Dedifferentiated amniotic fluid mesenchymal stem cell (primary cell): ENCODE results near the gene ALLC.
"Not testable (repeated sequence)": the region's sequence is repeated elsewhere in the genome, so short reads cannot be mapped to it uniquely, and the experiment has no call there.

Experiments
- DNase-seq: peaks from one replicate; pipeline ENCODE4 v3.0.0-alpha.2; 2016; ENCODE audit errors: extremely low spot score

Gene ALLC

DNA sequence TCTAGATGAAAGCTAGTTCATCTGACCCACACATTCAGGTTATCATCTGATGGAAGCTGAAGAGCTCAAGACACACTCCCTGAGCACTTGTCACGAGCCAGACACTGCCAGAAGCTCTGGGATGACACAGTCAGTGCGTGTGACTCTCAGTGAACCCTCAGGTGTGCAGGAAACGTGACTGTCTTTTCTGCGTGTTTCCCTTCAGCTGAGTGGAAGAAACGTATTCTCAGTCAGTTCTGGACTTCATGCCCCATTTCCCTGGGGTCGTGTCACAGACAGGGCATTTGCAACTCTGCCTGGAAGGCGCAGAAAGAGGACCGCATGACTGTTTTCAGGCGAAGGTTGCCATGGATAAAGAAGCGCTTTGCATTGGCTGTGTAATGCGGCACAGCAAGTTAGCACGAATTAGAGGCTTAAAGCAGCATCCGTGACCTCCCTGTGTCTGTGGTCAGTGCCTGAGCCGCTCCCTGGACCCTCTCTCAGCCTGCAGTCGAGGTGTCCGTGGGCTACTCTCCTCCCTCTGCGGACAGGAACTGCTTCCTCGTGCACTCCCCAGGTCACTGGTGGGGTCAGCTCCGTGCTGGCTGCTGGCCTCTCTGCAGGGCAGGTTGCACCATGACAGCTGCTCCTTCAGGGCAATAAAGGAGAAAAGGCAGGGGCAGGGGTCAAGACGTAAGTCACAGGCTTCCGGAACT is 3.3 kb upstream of the ALLC start:
- DNase-seq, result no peak

DNA sequence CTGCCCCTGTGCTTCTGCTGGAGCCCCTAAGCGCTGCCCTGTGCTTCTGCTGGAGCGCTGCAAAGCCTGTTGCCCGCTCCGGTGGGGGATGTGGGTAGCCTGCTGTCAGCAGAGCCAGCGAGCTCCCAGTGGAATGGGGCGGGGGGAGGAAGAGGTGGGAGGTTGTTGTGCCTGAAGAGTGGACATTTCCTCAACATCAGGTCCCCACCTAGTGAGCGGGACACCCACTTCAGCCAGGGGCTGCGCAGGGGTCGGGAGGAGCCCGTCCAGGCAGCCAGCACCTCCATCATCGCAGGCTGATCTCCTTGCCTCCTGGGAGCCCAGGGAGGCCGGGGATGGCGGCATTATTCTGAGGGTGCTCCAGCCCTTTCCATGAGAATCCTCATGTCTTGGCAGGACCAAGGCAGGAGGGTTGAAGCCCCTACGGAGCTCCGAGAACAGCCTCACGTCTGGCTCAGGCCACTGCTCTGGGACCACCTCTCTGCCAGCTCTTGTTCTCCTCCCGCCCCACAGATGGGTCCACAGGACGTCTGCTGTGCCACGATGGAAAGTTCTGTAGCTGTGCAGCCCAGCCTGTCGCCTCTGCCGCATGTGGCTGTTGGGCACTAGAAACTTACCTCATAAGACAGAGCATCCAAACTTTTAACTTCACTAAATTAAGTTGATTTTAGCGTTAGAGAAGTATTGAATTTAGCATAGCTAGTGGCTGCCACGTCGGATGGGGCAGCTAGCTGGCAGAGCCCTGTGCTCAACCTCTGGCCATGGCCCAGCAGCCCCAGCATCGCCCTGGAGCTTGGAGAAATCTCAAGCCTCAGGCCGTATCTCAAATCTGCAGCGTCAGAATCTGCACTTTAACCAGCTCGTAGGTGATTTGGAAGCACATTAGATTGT is 1.9 kb upstream of the ALLC start:
- no peak for DNase-seq

DNA sequence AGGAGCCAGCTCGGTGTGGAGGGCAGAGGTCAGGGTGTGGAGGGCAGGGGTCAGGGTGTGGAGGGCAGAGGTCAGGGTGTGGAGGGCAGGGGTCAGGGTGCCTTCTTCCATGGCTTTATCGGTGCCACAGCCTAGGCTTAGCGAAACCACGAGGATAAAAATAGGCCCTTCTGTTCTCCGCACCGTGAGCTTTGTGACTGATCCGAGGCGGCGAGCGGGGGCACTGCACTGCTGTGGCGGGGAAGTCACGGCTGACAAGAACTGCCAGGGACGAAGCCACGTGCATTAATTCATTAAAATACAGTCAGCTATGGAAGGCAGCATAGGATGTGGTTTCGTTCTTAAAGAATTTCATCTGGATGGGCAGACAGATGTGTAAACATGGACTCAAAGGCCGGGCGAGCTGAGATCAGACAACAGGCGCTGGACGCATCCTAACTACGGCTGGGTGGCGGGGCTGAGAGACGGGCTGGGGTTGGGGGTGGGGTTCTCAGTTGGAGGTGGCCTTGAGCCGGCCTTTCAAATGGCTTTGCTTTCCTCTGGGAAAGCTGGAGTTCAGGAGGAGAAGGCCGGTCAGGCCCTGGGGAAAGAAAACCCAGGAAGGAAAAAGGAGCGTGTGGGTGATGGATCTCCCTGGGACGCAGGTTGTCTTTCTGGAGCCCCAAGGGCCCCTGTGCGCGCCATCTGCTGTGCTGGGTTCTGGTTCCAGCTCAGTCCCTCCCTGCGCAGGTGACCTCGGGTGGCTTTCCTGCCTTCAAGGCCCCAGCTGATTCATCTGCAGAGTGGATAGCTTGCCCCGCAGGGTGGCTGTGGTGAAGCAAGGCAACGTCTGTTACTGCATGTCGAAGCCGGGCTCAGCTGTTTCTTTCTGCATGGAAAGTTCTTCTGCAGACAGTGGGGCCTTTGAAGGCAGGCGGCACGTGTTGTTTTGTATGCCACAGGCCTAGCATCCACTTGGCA is 958 bp upstream of the ALLC start:
- no peak for DNase-seq

DNA sequence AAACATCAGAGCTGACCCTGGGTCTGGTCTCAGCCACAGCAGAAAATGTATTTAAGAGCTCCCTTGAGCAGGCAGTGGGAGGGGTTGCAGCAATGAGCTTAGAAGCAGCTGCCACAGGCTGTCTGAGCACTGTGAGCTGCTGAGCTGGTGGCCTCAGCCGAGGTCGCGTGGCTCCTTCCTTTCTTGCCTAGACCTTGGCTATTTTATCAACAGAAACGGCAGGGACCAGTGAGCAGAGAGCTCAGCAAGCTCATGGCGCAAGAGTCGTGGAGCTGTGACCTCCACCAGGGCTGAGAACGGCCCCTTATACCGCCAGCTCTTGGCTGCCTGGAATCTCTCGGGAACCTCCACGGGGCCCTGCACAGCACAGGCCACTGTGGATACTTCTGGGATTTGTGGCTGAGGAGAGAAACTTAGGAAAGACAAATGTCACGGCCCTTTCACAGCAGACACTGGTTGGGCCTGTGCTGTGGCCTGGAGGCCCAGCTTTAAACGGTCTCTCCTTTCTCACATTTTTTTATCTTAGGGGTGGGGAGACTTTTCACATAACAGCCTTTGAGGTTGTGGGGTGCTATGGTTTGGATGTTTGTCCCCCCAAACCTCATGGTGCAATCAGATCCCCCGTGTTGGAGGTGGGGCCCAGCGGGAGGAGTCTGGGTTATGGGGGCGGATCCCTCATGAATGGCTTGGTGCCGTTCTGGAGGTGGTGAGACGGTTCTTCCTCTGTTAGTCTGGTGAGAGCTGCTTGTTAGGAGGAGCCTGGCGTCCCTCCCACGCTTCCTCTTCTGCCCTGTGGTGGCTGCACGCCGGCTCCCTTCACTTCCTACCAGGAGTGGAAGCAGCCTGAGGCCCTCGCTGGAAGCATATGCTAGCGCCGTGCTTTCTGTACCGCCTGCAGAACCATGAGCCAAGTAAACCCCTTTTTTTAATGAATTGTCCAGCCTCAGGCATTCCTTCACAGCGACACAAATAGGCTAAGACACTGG is 1.7 kb downstream of the ALLC start:
- DNase-seq, result no peak

DNA sequence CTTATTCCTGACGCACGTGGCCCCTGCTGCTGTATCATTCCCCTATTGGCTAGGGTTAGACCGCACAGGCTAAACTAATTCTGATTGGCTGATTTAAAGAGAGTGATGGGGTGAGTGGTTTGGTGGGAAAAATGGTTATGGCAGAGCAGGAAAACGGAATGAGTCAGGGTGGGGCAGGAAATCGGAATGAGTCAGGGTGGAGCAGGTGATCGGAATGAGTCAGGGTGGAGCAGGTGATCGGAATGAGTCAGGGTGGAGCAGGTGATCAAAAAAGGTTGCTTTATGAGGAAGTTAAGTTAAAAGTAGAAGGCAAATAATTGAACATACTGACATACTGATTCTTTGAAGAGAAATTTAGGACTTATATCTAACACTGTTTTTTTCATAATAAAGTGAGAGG is 2.6 kb downstream of the ALLC start:
- not testable (repeated sequence) for DNase-seq

DNA sequence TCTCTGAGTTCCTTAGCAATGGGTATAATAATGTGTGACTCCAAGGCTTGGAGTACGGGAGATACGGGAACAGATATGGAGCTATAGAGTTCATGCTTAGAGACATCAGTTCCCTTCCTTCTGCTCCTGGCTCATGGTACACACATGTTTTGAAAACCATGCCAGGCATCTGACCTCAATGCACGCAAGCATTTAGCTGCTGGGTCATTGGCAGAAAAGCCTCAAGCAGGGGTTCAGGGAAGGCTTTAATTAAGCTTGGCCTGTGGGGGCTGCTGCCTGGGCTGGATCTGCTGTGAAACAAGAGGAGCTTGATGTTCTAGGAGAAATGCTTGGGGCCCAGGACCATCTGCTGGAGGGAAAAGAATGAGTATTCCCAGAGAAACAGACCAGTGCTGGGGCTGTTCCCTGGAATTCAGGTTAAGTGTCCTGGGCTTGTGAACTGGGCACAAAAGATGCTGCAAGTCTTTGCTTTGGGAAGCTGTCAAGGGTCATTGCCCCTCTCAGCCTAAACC is 3.2 kb downstream of the ALLC start:
- no peak for DNase-seq

DNA sequence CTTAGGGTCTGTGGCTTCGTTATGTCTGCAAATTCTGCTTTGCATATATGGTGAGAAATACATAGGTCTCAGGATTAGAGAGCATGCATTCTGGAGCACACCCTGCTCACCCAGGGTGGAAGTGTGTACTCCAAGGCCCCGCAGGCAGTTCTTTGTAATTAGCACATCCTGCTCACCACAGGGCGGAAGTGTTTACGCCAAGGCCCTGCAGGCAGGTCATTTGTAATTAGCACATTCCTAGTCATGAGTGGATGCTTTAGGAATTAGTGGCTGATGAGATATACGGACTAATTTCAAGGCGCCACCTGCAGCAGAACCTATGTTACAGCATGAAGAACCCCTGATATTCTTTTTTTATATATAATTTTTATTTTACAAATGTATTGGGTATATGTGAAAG is 4.2 kb downstream of the ALLC start:
- DNase-seq, result no peak

DNA sequence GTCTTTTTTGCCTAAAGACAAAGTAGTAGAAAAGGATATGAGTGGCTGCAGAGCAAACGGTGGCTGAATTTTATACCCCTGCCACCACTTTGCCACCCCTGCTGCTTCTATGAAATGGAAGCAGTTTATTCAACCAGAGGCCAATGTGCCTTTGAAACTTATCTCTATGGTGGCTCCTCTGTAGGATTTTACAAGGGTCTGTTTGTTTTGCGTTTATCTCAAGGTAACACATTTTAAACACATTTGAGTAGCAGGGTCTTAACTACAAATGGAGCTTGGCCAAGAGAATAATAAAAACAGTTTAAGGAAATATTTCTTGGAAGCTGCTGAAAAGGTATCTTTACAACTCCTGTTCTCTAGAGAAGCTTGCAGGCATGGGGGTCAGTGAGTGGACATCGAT is 6.1 kb downstream of the ALLC start:
- DNase-seq, result no peak

DNA sequence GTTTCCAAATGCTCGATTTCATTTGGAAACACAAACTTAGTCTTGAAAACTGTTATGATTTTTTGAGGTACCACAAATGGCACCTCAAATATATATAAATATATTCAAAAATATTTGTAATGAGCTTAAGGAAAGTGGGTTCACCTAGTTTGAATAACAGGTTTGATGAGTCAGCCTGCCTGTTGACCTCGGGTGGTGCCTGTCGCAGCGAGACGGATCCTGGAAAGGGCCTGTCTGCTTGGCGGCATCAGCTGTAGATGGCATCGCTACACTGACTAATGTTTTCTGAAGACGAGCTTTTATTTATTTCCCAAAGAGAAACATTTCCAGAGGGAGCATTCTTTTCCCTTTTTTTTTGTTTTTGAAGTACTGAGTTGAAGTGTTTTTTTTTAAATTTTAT is 6.9 kb downstream of the ALLC start:
- no peak for DNase-seq

DNA sequence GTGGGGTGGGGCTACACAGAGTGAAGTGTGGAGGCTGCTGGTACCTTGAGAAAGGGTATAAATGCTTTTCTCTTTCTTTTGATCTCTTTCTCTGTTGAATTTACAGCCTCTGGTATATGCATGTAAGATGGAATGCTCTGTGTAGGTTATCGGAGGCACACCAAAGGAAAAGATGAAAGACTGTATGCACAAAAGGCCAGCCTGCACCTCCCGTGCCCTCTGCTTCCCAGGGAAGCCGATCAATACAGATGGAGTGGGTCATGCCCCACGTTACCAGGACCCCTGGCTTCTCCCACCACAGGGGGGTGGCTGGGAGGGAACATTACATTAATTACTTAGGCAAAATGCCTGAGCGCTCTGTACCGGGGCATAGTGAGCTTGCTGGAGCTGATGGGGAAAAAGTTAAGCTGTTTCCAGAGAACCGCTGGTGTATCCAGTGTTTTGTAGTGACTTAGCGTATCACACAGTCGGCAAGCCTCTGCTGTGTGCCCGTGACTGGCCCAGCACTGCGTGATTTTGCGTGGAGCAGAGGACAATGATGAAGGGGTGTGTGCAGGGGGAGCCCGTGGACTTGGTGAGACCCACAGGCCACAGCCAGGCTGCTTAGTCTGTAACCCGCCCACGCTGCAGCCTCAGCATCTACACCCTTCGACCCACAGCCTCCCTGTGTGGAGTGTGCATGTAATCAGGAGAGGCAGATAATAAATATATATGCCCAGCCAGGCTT is 8.0 kb downstream of the ALLC start:
- no peak for DNase-seq

DNA sequence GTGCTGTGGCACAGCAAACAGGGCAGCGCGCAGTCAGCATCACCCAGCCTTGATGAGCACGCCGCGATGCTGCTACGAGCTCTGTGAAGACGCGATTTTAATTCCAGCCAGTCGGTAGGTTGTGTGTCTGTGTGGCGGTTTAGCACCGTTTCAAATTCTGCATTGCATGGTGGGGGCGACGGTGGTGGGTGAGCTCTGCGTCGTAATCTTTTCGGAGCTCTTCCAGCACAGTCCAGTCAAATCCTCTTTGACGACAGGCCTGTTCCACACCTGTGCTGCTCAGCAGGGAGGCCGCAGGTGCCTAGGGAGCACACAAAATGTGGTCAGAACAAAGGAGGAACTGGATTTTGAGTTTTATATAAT is 8.6 kb downstream of the ALLC start:
- no peak for DNase-seq

DNA sequence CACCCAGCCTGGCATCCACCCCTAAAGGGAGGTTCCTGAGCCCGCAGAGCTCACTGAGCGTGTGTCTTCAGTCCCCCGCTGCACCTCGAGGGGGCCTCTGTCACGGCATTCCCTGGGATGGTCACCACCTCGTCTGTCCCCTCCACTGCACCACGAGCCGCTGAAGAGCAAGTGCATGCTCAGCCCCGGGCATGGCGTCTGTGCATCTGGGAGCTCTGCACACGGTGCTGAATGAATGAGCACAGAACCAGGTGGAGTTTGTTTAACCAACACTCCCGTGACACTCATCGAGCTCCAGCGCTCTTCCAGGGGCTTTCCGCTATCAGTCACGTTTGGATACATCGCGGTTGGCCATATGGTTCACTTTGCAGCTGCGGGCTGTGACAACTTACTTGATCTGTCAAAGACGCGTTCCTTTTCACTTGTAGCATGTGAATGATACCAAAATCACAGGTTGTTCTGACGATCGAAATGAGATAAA is 9.2 kb downstream of the ALLC start:
- no peak for DNase-seq

DNA sequence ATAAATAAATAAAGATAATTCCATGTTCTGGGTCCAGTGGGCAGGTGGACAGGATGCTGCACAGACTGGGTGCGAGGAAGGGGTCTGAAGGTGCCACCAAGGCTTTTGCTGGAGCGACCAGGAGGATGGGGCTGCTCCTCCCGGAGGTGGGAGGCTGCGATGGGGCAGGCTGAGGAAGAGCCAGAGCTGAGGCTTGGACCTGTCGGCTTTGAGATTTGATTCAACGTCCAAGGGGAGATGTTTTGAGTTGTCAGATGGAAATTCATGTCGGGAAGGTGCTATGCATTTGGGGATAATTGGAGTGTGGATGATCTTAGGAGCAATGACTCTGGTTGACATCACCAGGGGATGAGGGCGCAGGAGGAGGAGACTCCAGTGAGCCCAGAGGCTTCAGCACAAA is 11.7 kb downstream of the ALLC start:
- no peak for DNase-seq

DNA sequence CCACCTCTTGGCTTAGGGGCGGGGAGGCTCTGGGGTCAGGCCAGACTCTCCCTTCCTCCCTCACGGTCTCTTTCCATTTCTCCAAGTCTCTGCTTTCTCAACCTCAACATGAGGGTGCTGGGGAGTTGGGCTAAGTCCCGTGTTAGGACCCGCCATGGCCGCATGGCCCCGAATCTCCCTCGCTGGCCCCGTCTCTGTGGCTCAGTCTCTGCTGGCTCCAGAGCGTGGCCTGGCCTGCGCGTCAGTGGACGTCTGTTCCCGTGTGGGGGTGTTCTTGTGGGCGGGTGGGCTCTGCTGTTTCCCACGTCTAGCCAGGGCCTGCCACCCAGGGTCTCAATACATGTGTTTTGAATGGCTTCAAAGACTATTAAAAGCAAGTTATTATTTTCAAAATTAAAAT is 12.4 kb downstream of the ALLC start:
- no peak for DNase-seq

DNA sequence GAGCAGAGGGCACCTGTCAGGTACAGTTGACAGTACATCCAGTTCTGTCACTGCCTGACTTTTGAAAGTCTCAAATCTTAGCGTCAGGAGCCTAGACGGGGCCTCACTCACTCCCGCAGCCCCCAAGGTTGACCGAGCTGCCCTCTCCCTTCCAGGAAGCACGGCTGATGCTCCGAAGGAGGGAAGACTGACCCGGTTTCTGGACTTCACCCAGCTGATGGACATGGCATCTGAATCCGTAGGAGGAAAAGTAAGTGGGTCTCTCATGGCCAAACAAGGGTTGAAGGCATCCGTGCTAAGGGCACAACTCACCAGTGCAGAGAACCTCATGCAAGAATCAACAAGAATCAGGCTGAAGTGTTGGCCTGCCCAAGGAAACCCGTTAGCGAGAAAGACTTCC is 12.9 kb downstream of the ALLC start:
- DNase-seq, result no peak

DNA sequence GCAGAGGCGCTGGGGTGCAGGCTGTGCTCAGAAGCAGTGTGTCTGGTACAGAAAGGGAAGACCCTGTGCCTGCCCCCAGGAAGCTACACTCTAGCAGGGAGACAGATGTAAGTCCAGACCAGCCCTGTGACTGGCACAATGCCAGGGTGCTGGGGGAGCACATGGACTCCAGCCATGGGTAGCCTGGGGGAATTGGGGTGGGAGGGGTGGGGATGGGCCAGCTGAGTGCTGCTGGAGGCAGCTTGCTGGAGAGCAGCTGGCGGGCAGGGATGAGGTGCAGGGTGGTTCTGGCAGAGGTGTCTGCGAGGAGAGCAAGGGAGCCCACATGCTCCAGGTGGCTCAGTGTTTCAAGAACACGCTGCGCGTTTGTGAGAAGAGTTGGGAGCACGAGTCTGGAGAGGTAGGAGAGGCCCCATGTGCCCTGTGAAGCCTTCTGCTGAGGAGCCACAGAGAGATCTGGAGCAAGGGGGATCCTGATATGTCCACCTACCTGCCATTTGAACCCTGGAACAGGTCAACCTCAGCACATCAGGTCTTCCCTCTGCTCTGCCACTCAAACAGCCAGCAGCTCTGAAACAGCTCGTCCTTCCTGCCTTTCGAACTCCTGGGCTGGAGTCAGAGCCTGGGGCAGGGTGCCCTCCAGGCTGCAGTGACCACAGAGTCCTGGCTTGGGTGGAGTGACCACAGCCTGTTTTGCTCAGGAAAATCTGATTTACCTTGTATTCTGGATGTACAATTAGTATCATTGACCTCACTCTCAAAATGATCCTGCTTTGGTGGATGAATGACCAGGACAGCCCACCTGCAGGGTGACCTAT is 15.1 kb downstream of the ALLC start:
- no peak for DNase-seq

DNA sequence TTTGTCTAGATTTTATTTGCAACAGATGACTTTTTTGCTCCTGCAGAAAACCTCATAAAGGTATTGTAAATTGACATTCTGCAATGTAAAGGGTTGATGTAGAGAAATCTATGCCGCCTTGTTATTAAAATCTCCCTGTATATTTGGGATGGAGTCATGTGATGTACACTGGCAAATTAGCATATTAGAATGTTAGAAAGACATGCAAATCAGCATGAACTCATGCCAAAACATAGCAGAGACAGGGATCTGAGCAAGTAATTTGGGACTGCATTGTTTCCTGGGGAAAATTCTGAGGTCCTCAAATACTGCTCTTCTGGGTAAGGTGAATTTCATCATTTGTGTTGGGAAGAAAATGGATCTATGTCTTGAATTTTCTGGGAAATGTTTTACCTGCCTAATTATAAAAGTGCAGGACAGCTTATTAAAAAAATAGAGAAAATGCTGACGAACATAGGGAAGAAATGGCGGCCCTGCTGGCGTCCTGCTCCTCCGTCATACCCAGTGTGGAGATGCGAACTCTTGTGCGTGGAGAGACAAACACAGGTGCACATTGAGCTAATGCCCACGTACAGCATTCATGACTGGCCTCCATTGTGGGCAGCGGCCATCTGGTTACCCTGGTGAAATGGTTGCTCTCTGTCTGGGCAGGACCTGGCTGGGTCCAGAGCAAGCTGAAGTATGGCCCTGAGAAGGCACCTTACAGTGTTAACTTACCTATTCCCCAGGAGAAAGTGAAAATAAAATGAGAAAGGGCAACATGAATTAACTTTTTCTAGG is 16.3 kb downstream of the ALLC start:
- DNase-seq, result no peak

DNA sequence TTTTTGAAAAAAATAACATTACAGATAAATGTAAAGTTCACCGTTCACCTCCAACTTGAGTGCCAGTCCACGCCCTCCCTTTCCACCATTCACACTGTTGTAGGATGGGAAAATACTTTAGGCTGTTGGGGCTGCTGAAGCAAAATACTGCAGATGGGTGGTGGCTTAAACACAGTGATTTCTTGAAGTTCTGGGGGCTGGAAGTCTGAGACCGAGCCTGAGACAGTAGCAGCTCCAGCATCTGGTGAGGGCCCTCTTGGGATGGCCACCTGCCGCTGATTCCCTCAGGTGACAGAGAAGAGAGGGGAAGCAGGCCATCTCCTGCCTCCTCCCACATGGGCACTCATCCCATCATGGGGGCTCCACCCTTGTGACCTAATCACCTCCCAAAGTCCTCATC is 17.7 kb downstream of the ALLC start:
- DNase-seq, result no peak
